GM12875 (cell line): ENCODE data around the gene IVNS1ABP.

Experiments
- H3K4me3 ChIP-seq: one replicate; pipeline ENCODE4 v1.5.1; 2011; ENCODE audit warnings: low read depth, low read length, control low read depth
- TF ChIP-seq, protein P1 (sequence below): IDR thresholded peaks from 2 replicates; pipeline ENCODE4 v1.5.1; 2011; ENCODE audit warnings: low read depth, mild to moderate bottlenecking, control low read depth, inconsistent platforms, low read length, moderate library complexity, borderline replicate concordance; ENCODE audit not compliant: insufficient read depth

The IVNS1ABP gene

DNA sequence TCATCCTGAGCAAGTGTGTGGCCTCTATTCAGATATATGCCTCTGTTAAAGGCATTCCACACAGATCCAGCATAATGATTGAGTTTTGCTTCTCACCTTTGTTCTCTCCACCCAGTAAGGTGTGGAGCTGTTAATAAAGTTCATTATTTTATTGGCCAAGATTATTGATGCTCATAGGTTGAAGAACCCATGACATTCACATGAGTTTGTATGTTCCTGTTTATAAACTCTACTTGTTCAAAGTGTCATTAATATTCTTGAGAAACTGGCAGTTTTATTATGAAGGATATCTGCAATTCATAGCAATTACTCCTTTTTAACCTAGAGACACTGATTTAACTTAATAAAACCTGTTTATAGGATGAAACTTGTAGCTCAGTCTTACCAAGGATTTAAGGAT lies 22.0 kb downstream of the IVNS1ABP start:
- no peak overlapping the region for H3K4me3 ChIP-seq
- TF ChIP-seq, protein P1, sequence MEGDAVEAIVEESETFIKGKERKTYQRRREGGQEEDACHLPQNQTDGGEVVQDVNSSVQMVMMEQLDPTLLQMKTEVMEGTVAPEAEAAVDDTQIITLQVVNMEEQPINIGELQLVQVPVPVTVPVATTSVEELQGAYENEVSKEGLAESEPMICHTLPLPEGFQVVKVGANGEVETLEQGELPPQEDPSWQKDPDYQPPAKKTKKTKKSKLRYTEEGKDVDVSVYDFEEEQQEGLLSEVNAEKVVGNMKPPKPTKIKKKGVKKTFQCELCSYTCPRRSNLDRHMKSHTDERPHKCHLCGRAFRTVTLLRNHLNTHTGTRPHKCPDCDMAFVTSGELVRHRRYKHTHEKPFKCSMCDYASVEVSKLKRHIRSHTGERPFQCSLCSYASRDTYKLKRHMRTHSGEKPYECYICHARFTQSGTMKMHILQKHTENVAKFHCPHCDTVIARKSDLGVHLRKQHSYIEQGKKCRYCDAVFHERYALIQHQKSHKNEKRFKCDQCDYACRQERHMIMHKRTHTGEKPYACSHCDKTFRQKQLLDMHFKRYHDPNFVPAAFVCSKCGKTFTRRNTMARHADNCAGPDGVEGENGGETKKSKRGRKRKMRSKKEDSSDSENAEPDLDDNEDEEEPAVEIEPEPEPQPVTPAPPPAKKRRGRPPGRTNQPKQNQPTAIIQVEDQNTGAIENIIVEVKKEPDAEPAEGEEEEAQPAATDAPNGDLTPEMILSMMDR = no peak

DNA sequence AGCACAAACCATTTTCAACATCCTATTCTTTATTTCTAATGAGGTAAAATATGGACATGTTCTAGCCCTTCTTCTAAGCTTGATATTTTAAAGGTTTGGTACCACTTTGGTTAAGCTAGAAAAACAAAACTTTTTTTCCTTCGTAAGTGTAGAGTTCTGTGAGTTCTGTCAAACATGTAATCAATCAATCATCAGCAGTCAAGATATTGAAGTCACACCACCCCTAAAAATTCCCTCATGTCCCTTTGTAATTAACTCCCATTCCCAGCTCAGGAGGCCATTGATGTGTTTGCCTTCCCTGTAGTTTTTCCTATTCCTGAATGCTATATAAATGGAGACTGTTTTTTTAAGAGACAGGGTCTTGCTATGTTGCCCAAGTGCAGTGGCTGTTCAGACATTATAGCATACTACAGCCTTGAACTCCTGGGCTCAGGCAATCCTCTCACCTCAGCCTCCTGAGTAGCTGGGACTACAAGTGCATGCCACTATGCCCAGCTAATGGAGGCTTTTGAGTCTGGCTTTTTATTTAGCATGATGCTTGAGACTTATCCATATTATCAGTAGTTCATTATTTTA lies 23.0 kb downstream of the IVNS1ABP start:
- TF ChIP-seq, protein P1 = no peak
- no peak overlapping the region for H3K4me3 ChIP-seq

DNA sequence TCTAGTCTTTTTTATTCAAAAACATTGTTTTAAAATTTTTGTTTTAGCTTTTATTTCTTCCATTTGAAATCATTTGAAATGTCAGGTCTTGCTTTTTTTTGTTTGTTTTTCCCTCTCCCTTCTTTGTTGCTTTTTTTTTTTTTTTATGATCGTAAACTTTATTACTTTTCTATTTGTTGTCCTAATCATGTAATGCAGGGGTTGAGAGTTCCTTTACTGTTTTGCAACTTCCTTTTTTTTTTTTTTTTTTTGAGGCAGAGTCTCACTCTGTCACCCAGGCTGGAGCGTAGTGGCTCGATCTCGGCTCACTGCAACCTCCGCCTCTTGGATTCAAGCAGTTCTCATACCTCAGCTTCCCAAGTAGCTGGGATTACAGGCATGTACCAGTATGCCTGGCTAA lies 24.8 kb downstream of the IVNS1ABP start:
- H3K4me3 ChIP-seq = no peak overlapping the region
- TF ChIP-seq, protein P1 = no peak

DNA sequence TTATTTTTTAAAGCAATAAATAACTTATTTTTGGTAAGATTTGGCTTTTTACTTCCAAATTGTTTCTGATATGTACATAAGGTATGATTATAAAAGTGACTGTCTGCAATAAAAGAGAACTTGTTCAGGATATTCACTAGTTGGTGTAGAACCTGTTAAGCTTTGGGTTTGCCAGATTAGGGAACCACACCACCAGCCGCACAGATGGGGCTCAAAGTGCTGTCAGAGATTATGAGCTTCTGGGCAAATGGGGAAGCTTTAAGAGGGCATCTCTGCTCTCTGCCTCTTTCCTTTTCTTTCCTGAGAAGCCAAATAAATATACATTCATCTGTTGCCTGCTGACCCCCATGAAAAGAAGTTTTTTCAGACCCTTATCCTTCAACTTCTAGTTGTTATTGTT lies 25.4 kb downstream of the IVNS1ABP start:
- TF ChIP-seq, protein P1 = no peak
- no peak overlapping the region for H3K4me3 ChIP-seq

DNA sequence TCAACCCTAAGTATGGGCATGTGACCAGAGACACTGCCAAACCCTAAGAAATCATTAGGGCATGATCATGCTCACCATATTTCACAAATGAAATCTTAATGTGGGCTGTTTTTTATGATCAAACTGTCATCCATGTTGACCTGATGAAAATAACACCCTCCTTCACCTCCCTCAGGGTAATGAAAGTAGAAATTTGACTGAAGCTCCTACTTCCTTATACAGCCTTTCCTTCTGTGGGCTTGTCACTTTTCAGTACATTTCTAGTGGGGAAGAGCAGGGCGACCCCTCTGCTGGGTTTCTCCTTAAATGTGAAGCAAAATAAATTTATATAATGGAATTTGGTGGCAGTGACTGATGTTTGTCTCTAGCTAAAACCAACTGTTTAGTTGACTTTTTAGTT lies 25.9 kb downstream of the IVNS1ABP start:
- TF ChIP-seq, protein P1 = no peak
- H3K4me3 ChIP-seq = no peak overlapping the region

DNA sequence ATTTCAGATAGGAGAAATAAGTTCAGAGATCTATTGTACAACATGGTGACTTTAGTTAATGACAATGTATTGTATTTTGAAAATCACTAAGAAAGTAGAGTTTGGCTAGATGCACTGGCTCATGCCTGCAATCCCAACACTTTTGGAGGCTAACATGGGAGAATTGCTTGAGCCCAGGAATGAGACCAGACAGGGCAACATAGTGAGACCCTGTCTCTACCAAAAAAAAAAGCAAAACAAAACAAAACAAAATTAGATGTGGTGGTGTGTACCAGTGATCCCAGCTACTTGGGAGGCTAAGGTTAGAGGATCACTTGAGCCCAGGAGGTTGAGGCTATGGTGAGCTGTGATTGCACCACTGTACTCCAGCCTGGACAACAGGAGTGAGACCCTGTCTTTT lies 27.2 kb downstream of the IVNS1ABP start:
- TF ChIP-seq, protein P1 = no peak
- H3K4me3 ChIP-seq = no peak overlapping the region

DNA sequence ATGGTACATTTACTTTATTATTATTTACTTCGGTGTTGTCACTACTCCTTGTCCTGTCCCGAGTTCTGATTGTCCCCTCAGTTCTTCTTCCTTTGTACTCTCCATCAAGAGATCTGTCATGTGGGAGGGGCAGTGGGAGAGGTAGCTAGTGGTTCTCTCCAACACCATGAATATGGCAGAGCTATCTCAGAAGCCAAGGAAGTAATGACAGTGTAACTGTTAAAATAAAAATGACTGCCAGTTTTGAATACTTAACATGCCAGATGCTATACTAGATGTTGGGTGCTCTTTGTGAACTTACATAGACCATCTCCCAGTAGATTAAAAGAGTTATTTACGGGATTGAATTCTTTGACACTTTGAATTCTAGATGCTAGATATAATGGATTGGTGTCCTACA lies 28.6 kb downstream of the IVNS1ABP start:
- TF ChIP-seq, protein P1 = no peak
- H3K4me3 ChIP-seq = no peak overlapping the region
